SK-N-MC (cell line): ENCODE measurements around the gene KMT2C.

ENCODE experiments used
- DNase-seq: peaks from one replicate; pipeline ENCODE4 v3.0.0-alpha.2; 2011; ENCODE audit warnings: low read depth, low spot score
- H3K27ac ChIP-seq: fragments of 200-600 bp; sonication (generic); 2 replicates; pipeline ENCODE4 v1.5.1; 2016; ENCODE audit warnings: mixed run types
- H3K36me3 ChIP-seq: fragments of 200-600 bp; sonication (generic); 2 replicates; pipeline ENCODE4 v1.6.1; 2017; ENCODE audit warnings: antibody characterized with exemption, low read length, mixed read lengths; ENCODE audit not compliant: insufficient read depth
- H3K4me3 ChIP-seq: fragments of 200-600 bp; sonication (generic); 2 replicates; pipeline ENCODE4 v1.5.1; 2016
- H3K9ac ChIP-seq: fragments of 200-600 bp; sonication (generic); 2 replicates; pipeline ENCODE4 v1.8.0; 2017; ENCODE audit warnings: mixed run types, mixed read lengths; ENCODE audit not compliant: insufficient read length
- H3K9me3 ChIP-seq: fragments of 200-600 bp; sonication (generic); 2 replicates; pipeline ENCODE4 v1.6.1; 2017; ENCODE audit warnings: low read depth, mild to moderate bottlenecking, antibody characterized with exemption, low read length, moderate library complexity, mixed read lengths
- EZH2 ChIP-seq: fragments of 200-600 bp; sonication (generic); IDR thresholded peaks from one replicate; pipeline ENCODE4 v1.6.1; 2017; ENCODE audit warnings: antibody characterized with exemption
- FOXP2 ChIP-seq: optimal IDR thresholded peaks from 2 replicates; pipeline ENCODE3; 2011; ENCODE audit warnings: mild to moderate bottlenecking, moderate library complexity; ENCODE audit not compliant: insufficient read depth; ENCODE audit errors: extremely low read length, control extremely low read depth
- POLR2AphosphoS5 ChIP-seq: IDR thresholded peaks from 2 replicates; pipeline ENCODE4 v1.6.1; 2012; ENCODE audit warnings: mild to moderate bottlenecking, low read depth, low read length, borderline replicate concordance

Gene KMT2C

GRCh38 chr7:152347888-152348287, 87.9 kb downstream of the KMT2C start:
- H3K27ac ChIP-seq = no peak overlapping the region
- no peak for DNase-seq
- H3K9ac ChIP-seq = no peak overlapping the region
- H3K9me3 ChIP-seq = peaks cover 4% of the 10 kb centered on the region; the same call in 1 of the 2 replicates
- no peak overlapping the region for H3K4me3 ChIP-seq
- peaks cover 47% of the 10 kb centered on the region for H3K36me3 ChIP-seq
- no peak for TF ChIP-seq FOXP2
- no peak for TF ChIP-seq POLR2AphosphoS5
- no peak for TF ChIP-seq EZH2

- peaks cover 21% of the 10 kb centered on the region for H3K36me3 ChIP-seq
- DNase-seq = no peak
- no peak overlapping the region for H3K27ac ChIP-seq
- TF ChIP-seq FOXP2 (no peak), POLR2AphosphoS5 (no peak), EZH2 (no peak)
- H3K4me3 ChIP-seq = no peak overlapping the region
- peaks cover 4% of the 10 kb centered on the region; the same call in 1 of the 2 replicates for H3K9me3 ChIP-seq
- no peak overlapping the region for H3K9ac ChIP-seq
Measured at GRCh38 chr7:152344253-152344652, 91.5 kb downstream of the KMT2C start.

GRCh38 chr7:152342796-152343195, 93.0 kb downstream of the KMT2C start:
- Histone ChIP-seq H3K36me3 (peaks cover 7% of the 10 kb centered on the region), H3K9ac (no peak overlapping the region), H3K9me3 (peaks cover 2% of the 10 kb centered on the region; the same call in 1 of the 2 replicates), H3K4me3 (no peak overlapping the region), H3K27ac (no peak overlapping the region)
- no peak for TF ChIP-seq POLR2AphosphoS5
- TF ChIP-seq FOXP2 = no peak
- no peak for TF ChIP-seq EZH2
- no peak for DNase-seq

- DNase-seq = no peak
- TF ChIP-seq FOXP2 (no peak), EZH2 (no peak), POLR2AphosphoS5 (no peak)
- no peaks in the 10 kb centered on the region; the same call in none of the 2 replicates for H3K36me3 ChIP-seq
- H3K9ac ChIP-seq = no peak overlapping the region
- no peak overlapping the region for H3K4me3 ChIP-seq
- no peaks in the 10 kb centered on the region for H3K9me3 ChIP-seq
- no peak overlapping the region for H3K27ac ChIP-seq
Measured at GRCh38 chr7:152341914-152342236, 93.9 kb downstream of the KMT2C start.

GRCh38 chr7:152341039-152341913, 94.5 kb downstream of the KMT2C start:
- Histone ChIP-seq H3K9me3 (no peaks in the 10 kb centered on the region), H3K4me3 (no peak overlapping the region), H3K36me3 (no peaks in the 10 kb centered on the region; the same call in 1 of the 2 replicates), H3K27ac (no peak overlapping the region), H3K9ac (no peak overlapping the region)
- DNase-seq = no peak
- TF ChIP-seq POLR2AphosphoS5 (no peak), FOXP2 (no peak), EZH2 (no peak)

- Histone ChIP-seq H3K4me3 (no peak overlapping the region), H3K36me3 (no peaks in the 10 kb centered on the region), H3K27ac (no peak overlapping the region), H3K9ac (no peak overlapping the region), H3K9me3 (no peaks in the 10 kb centered on the region)
- DNase-seq = no peak
- TF ChIP-seq POLR2AphosphoS5 = no peak
- no peak for TF ChIP-seq FOXP2
- TF ChIP-seq EZH2 = no peak
Measured at GRCh38 chr7:152340161-152340560, 95.6 kb downstream of the KMT2C start.

- TF ChIP-seq FOXP2 (no peak), POLR2AphosphoS5 (no peak), EZH2 (no peak)
- Histone ChIP-seq H3K36me3 (no peaks in the 10 kb centered on the region), H3K9me3 (no peaks in the 10 kb centered on the region), H3K9ac (peak overlapping the region; percentile 30), H3K27ac (no peak overlapping the region), H3K4me3 (no peak overlapping the region)
- no peak for DNase-seq
Measured at GRCh38 chr7:152338561-152338960, 97.2 kb downstream of the KMT2C start.

- Histone ChIP-seq H3K4me3 (no peak overlapping the region), H3K36me3 (no peaks in the 10 kb centered on the region), H3K27ac (no peak overlapping the region), H3K9ac (no peak overlapping the region), H3K9me3 (no peaks in the 10 kb centered on the region)
- no peak for DNase-seq
- TF ChIP-seq FOXP2 = no peak
- no peak for TF ChIP-seq EZH2
- no peak for TF ChIP-seq POLR2AphosphoS5
Measured at GRCh38 chr7:152336754-152337368, 98.9 kb downstream of the KMT2C start.
